Right lobe of liver (tissue), 6 donors: ENCODE measurements around the gene STK16. TPM values are rescaled to one million over a fixed set of nuclear protein-coding genes. Genes with fewer than 3 reads are reported as not detected.
A peak's percentile ranks its signal among the peaks of the same experiment; 100 is the strongest.

Experiments
- ATAC-seq, 4 donors: fragments of 200-7000 bp; cut with Tn5 transposase; one replicate each; pipeline ENCODE4 v1.9.1; 2020; ENCODE audit warnings: mild to moderate bottlenecking in 4 of 4, moderate library complexity in 4 of 4
- DNase-seq, 3 donors: peaks; one replicate each; pipeline ENCODE4 v3.0.0-alpha.2; 2020
- H3K27ac ChIP-seq, 3 donors: fragments of 200-600 bp; one replicate each; pipeline ENCODE4 v1.8.0; 2022
- H3K27me3 ChIP-seq, 2 donors: fragments of 200-600 bp; one replicate each; pipeline ENCODE4 v1.8.0; 2022
- H3K36me3 ChIP-seq, 4 donors: fragments of 200-600 bp; sonication (generic) in 1 of 4; one replicate each; pipeline versions ENCODE4 v1.5.1 to v1.8.0; 2017 to 2022; ENCODE audit warnings: control low read depth in 1 of 4
- H3K4me1 ChIP-seq, 4 donors: fragments of 200-600 bp; sonication (generic) in 1 of 4; one replicate each; pipeline versions ENCODE4 v1.5.1 to v1.8.0; 2017 to 2022; ENCODE audit warnings: control low read depth in 1 of 4
- H3K4me3 ChIP-seq, 3 donors: fragments of 200-600 bp; one replicate each; pipeline ENCODE4 v1.8.0; 2022
- H3K9me3 ChIP-seq, 4 donors: fragments of 200-600 bp; sonication (generic) in 1 of 4; one replicate each; pipeline versions ENCODE4 v1.5.1 to v1.8.0; 2017 to 2022; ENCODE audit warnings: control low read depth in 1 of 4
- CTCF ChIP-seq, 4 donors: fragments of 200-600 bp in 3 of 4; fragments of 450-650 bp in 1 of 4; IDR thresholded peaks; one replicate each; pipeline versions ENCODE4 v1.5.1 to v1.8.0; 2016 to 2022; ENCODE audit warnings: antibody characterized with exemption in 4 of 4, mild to moderate bottlenecking in 2 of 4
- POLR2A ChIP-seq: fragments of 450-650 bp; IDR thresholded peaks from one replicate; pipeline ENCODE4 v1.6.1; 2017; ENCODE audit warnings: antibody characterized with exemption, mild to moderate bottlenecking
- WGBS: methylation state at CpG from one replicate; pipeline ENCODE4 v1.1.6; 2018; ENCODE audit warnings: low coverage, low lambda C conversion rate; ENCODE audit not compliant: insufficient coverage; ENCODE audit errors: missing lambda C conversion rate; 5-methylcytosine and 5-hydroxymethylcytosine counted together
- intact Hi-C, 2 donors: fragments of 100-400 bp; cut with DNase I; formaldehyde crosslinking; loops; one replicate each; pipeline versions ENCODE4 v1.11.2 to v1.14.1; 2022
- total RNA-seq, 6 experiments: library from RNA; depleted of rRNA in 2 of 6; stranded (reverse); fragments of >200 nt in 2 of 6; fragmentation: NEBNext Ultra II Directional in 3 of 6; extraction: Animal tissue kit (Norgen Biotek cat#: 25700) in 3 of 6; gene quantifications; one replicate each; pipeline versions ENCODE4 v1.1.0 to v1.2.4, GENCODE V29; 2016 to 2023
- donor health status: DM: no; HTN: yes; CAD: no.
- donor health status: DM: no; HTN: no; CAD: no.
- donor health status: DM: no; HTN: no; CAD: no.
- donor health status: DM: no; HTN: yes; CAD: no.
- donor health status: DM: no; HTN: yes; CAD: no.

Gene STK16
- total RNA-seq, 6 experiments from 2014 or later, result 17.7 to 28.1 (median 21.9) TPM

DNA sequence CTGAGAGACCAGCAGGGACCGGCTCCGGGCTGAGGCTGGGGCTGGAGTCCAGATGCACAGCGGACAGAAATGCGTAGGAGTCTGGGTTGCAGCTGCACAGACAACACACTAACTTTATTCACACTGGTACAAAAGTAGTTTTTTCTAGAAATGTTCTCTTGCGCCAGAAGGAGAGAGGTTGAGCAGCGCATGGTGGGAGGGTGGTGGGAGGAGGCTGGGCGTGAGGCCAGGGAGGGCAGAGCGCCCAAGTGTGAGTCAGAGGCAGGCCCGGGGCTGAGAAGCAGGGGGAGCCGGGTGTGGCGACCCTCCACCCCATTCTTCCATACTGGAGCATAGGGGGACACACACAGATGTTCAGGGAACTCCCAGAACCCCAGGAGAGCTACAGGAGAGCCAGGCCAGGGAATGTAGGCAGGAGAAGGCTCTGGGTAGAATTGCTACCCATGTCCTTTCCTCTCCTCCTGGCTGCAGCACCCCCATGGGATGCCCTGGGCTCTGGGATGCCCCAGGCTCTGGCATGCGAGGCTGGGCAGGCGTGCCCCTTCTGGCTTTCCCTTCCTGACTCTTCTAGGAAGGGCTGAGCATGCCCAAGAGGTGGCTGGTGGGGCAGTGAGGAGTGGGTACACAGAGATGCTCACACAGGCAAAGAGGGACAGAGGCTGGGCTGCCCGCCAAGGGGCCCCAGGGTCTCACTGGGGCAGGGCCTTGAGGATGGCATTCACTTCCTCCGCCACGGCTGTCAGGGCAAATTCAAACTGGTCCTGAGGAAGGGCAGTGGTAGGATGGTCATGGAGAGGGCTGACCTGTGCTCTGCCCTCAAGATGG is 44.5 kb downstream of the STK16 start:
- no peak overlapping the region for H3K27ac ChIP-seq
- WGBS, result 29% methylated on average over 9 of the region's 16 CpGs
- no peaks in the 10 kb centered on the region for H3K4me1 ChIP-seq
- H3K9me3 ChIP-seq, result no peaks in the 10 kb centered on the region
- H3K27me3 ChIP-seq, result no peaks in the 10 kb centered on the region
- TF ChIP-seq POLR2A, result no peak
- TF ChIP-seq CTCF (IDR thresholded peaks at IDR 0.05), result no peak
- ATAC-seq (peak in 1 of 4 donors; percentile 35), DNase-seq (no peak)
- H3K4me3 ChIP-seq, result no peak overlapping the region
- intact Hi-C loops, result loop anchor here in 1 of 2 donors (10.0 kb wide), 2 partner anchors 65 to 265 kb away; partner anchors contain the start of genes ANKZF1 and ATG9A
- H3K36me3 ChIP-seq, result peaks cover 0 to 11% (median 3%) of the 10 kb centered on the region in 4 donors

- intact Hi-C loops, result loop anchor here in 1 of 2 donors (10.0 kb wide), 2 partner anchors 66 to 266 kb away; partner anchors contain the start of genes ANKZF1 and ATG9A
- no peak for DNase-seq
- ATAC-seq, result no peak
- no peak for TF ChIP-seq CTCF (IDR thresholded peaks at IDR 0.05)
- peaks cover 0 to 2% (median 0%) of the 10 kb centered on the region in 4 donors for H3K4me1 ChIP-seq
- no peaks in the 10 kb centered on the region for H3K27me3 ChIP-seq
- H3K4me3 ChIP-seq, result no peak overlapping the region
- 26% methylated on average over 3 of the region's 16 CpGs for WGBS
- H3K27ac ChIP-seq, result no peak overlapping the region
- peaks cover 0 to 2% (median 0%) of the 10 kb centered on the region in 4 donors for H3K36me3 ChIP-seq
- H3K9me3 ChIP-seq, result no peaks in the 10 kb centered on the region
These were observed 45.3 kb downstream of the STK16 start for GRCh38 chr2:219290381-219291171.

DNA sequence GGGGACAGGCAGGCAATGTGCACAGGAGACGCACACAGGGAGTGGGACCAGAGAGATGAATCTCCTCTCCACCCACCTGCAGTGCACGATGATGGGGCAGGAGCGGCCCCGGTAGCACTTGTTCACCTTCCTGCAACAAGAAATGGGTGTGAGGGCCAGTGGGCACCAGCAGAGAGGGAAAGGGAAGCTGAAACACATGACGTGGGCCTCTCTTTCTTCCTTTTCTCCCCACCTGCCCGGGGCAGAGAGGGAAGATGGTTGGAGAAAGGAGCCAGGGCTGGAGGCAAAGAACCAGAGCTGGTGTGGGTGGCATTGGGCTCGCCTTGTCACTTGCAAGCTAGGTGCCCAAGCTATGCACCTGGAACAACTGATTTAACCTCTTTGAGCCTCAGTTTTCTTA is 46.1 kb downstream of the STK16 start:
- Histone ChIP-seq H3K27me3 (no peaks in the 10 kb centered on the region), H3K27ac (no peak overlapping the region), H3K4me3 (no peak overlapping the region), H3K36me3 (no peaks in the 10 kb centered on the region), H3K9me3 (no peaks in the 10 kb centered on the region), H3K4me1 (peaks cover 0 to 2% (median 0%) of the 10 kb centered on the region in 4 donors)
- 70% methylated on average over 2 of the region's 7 CpGs for WGBS
- no peak for ATAC-seq
- TF ChIP-seq CTCF (IDR thresholded peaks at IDR 0.05) (no peak), POLR2A (no peak)
- intact Hi-C loops, result loop anchor here in 1 of 2 donors (10.0 kb wide), 2 partner anchors 67 to 267 kb away; partner anchors contain the start of genes ANKZF1 and ATG9A
- no peak for DNase-seq

- WGBS, result 53% methylated on average over 2 of the region's 4 CpGs
- Histone ChIP-seq H3K9me3 (no peaks in the 10 kb centered on the region), H3K36me3 (no peaks in the 10 kb centered on the region), H3K27ac (no peak overlapping the region), H3K4me1 (peaks cover 0 to 2% (median 0%) of the 10 kb centered on the region in 4 donors), H3K4me3 (no peak overlapping the region), H3K27me3 (no peaks in the 10 kb centered on the region)
- intact Hi-C loops, result loop anchor here in 1 of 2 donors (10.0 kb wide), 2 partner anchors 67 to 267 kb away; partner anchors contain the start of genes ANKZF1 and ATG9A
- no peak for ATAC-seq
- DNase-seq, result no peak
- no peak for TF ChIP-seq POLR2A
- no peak for TF ChIP-seq CTCF (IDR thresholded peaks at IDR 0.05)
These were observed 46.7 kb downstream of the STK16 start for GRCh38 chr2:219291910-219292490.
